Naive thymus-derived CD4-positive, alpha-beta T cell (primary cell): Measurements from ENCODE around the gene NRXN3. TPM values are rescaled to one million over a fixed set of nuclear protein-coding genes. Genes with fewer than 3 reads are reported as not detected.

Experiments
- ATAC-seq: fragments of 150-1000 bp; cut with Tn5 transposase; 2 replicates; pipeline ENCODE4 v1.10.0; 2021; ENCODE audit warnings: mild to moderate bottlenecking, moderate library complexity
- CTCF ChIA-PET: fragments of 350-600 bp; sonication (Branson Sonifier 250); formaldehyde crosslinking; loops from one replicate; lab custom pipeline; 2021; ENCODE audit warnings: antibody characterized with exemption; lab: Charles Lee
- POLR2A ChIA-PET: fragments of 350-600 bp; sonication (Branson Sonifier 250); formaldehyde crosslinking; loops from one replicate; lab custom pipeline; 2021; ENCODE audit warnings: antibody characterized with exemption, inconsistent platforms; lab: Charles Lee
- DNase-seq, 9 donors: peaks; one replicate each; pipeline versions ENCODE4 v3.0.0 to v3.0.0-alpha.2; 2020 to 2022; ENCODE audit warnings: mixed read lengths in 1 of 9
- H3K27ac ChIP-seq: one replicate; pipeline ENCODE4 v1.7.0; 2013; ENCODE audit warnings: mild to moderate bottlenecking, low read depth, low read length, moderate library complexity
- H3K27me3 ChIP-seq, 2 donors: one replicate each; pipeline ENCODE4 v1.7.0; 2013; ENCODE audit warnings: low read length in 2 of 2, mild to moderate bottlenecking in 2 of 2, moderate library complexity in 2 of 2; ENCODE audit not compliant: control insufficient read depth in 2 of 2, insufficient read depth in 2 of 2
- H3K36me3 ChIP-seq, 3 experiments: 1 replicate in 2 of 3; 2 replicates in 1 of 3; pipeline ENCODE4 v1.7.0; 2013; ENCODE audit warnings: low read length in 3 of 3, mild to moderate bottlenecking in 3 of 3, moderate library complexity in 1 of 3; ENCODE audit not compliant: insufficient read depth in 3 of 3, control insufficient read depth in 2 of 3
- H3K4me1 ChIP-seq, 2 donors: one replicate each; pipeline ENCODE4 v1.7.0; 2013; ENCODE audit warnings: low read length in 2 of 2, mild to moderate bottlenecking in 2 of 2, moderate library complexity in 1 of 2; ENCODE audit not compliant: control insufficient read depth in 2 of 2, insufficient read depth in 2 of 2
- H3K4me3 ChIP-seq: 2 replicates; pipeline ENCODE4 v1.7.0; 2013; ENCODE audit warnings: mild to moderate bottlenecking, low read length
- H3K9me3 ChIP-seq, 3 experiments: 1 replicate in 2 of 3; 2 replicates in 1 of 3; pipeline ENCODE4 v1.7.0; 2013; ENCODE audit warnings: low read length in 3 of 3; ENCODE audit not compliant: control insufficient read depth in 2 of 3
- H3K27ac Mint-ChIP-seq, 9 donors: one replicate each; pipeline ENCODE4 v1.8.0; 2020 to 2022; ENCODE audit warnings: mixed read lengths in 9 of 9, mild to moderate bottlenecking in 8 of 9, moderate library complexity in 5 of 9, inconsistent platforms in 2 of 9
- H3K27me3 Mint-ChIP-seq, 5 donors: one replicate each; pipeline ENCODE4 v1.8.0; 2021 to 2022; ENCODE audit warnings: mixed read lengths in 5 of 5, mild to moderate bottlenecking in 1 of 5
- H3K36me3 Mint-ChIP-seq, 5 donors: one replicate each; pipeline ENCODE4 v1.8.0; 2020 to 2022; ENCODE audit warnings: mixed read lengths in 5 of 5, mild to moderate bottlenecking in 3 of 5, inconsistent platforms in 1 of 5
- H3K4me1 Mint-ChIP-seq, 7 donors: one replicate each; pipeline ENCODE4 v1.8.0; 2020 to 2022; ENCODE audit warnings: mixed read lengths in 7 of 7, mild to moderate bottlenecking in 3 of 7, inconsistent platforms in 1 of 7
- H3K4me3 Mint-ChIP-seq, 10 donors: one replicate each; pipeline ENCODE4 v1.8.0; 2020 to 2022; ENCODE audit warnings: mild to moderate bottlenecking in 10 of 10, mixed read lengths in 10 of 10, moderate library complexity in 6 of 10, inconsistent platforms in 2 of 10
- H3K9me3 Mint-ChIP-seq, 11 donors: one replicate each; pipeline ENCODE4 v1.8.0; 2020 to 2022; ENCODE audit warnings: mixed read lengths in 11 of 11, mild to moderate bottlenecking in 4 of 11, inconsistent platforms in 1 of 11, moderate library complexity in 1 of 11
- intact Hi-C, 2 donors: fragments of 100-400 bp; cut with micrococcal nuclease; formaldehyde crosslinking; loops; one replicate each; pipeline ENCODE4 v1.15.1; 2023
- polyA plus RNA-seq, 2 donors: library from polyadenylated mRNA; unstranded; fragments of 300-500 nt; fragmentation: Illumina TruSeq; gene quantifications; one replicate each; pipeline ENCODE4 v1.2.3, GENCODE V29; 2021
- total RNA-seq, 6 experiments: library from RNA in 5 of 6; stranded (reverse) in 5 of 6; gene quantifications; 1 replicate in 5 of 6; 2 replicates in 1 of 6; pipeline ENCODE4 v1.2.3 and lab custom pipeline; 2021 to 2026

The NRXN3 gene
- total and polyA plus RNA-seq, 7 experiments from 2014 or later: not detected

- Mint-ChIP-seq H3K4me3 (no peak overlapping the region), H3K9me3 (peaks cover 0 to 11% (median 0%) of the 10 kb centered on the region in 11 donors), H3K4me1 (no peaks in the 10 kb centered on the region), H3K36me3 (no peaks in the 10 kb centered on the region), H3K27ac (no peak overlapping the region), H3K27me3 (peaks cover 0 to 34% (median 18%) of the 10 kb centered on the region in 5 donors)
- intact Hi-C loops: no loop called here
- DNase-seq (no peak), ATAC-seq (no peak)
- Histone ChIP-seq H3K4me1 (no peaks in the 10 kb centered on the region), H3K4me3 (no peak overlapping the region), H3K27me3 (no peaks in the 10 kb centered on the region), H3K27ac (no peak overlapping the region), H3K9me3 (no peaks in the 10 kb centered on the region), H3K36me3 (no peaks in the 10 kb centered on the region)
- ChIA-PET CTCF (no interaction called here), POLR2A (no interaction called here)
Measured at GRCh38 chr14:78440356-78440894, 270.3 kb downstream of the NRXN3 start.

- Histone ChIP-seq H3K36me3 (no peaks in the 10 kb centered on the region), H3K27ac (no peak overlapping the region), H3K4me3 (no peak overlapping the region), H3K27me3 (no peaks in the 10 kb centered on the region), H3K9me3 (no peaks in the 10 kb centered on the region), H3K4me1 (no peaks in the 10 kb centered on the region)
- CTCF ChIA-PET: no interaction called here
- Mint-ChIP-seq H3K27me3 (peaks cover 0 to 36% (median 9%) of the 10 kb centered on the region in 5 donors), H3K9me3 (peaks cover 0 to 10% (median 0%) of the 10 kb centered on the region in 11 donors), H3K4me3 (no peak overlapping the region), H3K36me3 (no peaks in the 10 kb centered on the region), H3K27ac (no peak overlapping the region), H3K4me1 (no peaks in the 10 kb centered on the region)
- POLR2A ChIA-PET: no interaction called here
- intact Hi-C loops: no loop called here
- no peak for ATAC-seq
- DNase-seq: no peak
Measured at GRCh38 chr14:78443834-78444233, 273.7 kb downstream of the NRXN3 start.

DNA sequence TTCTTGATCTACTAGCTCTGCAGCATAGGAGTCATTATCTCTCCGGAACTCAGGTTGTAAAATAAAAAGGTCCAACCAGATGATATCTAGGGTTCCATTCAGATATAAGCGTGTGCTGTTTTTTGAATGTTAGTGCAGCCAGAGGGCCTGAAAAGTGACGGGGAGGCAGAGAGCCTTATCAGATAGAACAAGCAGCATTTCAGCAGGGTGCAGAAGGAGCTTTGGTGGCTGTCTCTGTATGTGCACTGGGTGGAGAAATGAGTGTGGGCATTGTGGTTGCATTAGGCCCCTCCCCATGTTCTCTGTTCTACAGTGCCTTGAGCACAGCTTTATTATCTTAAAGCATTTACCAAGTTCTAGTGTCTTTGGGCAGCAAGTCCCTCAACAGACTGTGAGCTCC lies 275.1 kb downstream of the NRXN3 start:
- H3K4me3 Mint-ChIP-seq: no peak overlapping the region
- no peak overlapping the region for H3K4me3 ChIP-seq
- ATAC-seq: no peak
- H3K36me3 Mint-ChIP-seq: no peaks in the 10 kb centered on the region
- no peak overlapping the region for H3K27ac ChIP-seq
- H3K9me3 Mint-ChIP-seq: peaks cover 0 to 10% (median 0%) of the 10 kb centered on the region in 11 donors
- H3K27ac Mint-ChIP-seq: no peak overlapping the region
- H3K36me3 ChIP-seq: no peaks in the 10 kb centered on the region
- no peaks in the 10 kb centered on the region for H3K4me1 ChIP-seq
- CTCF ChIA-PET: no interaction called here
- H3K27me3 ChIP-seq: no peaks in the 10 kb centered on the region
- DNase-seq: no peak
- intact Hi-C loops: no loop called here
- H3K4me1 Mint-ChIP-seq: no peaks in the 10 kb centered on the region
- H3K27me3 Mint-ChIP-seq: peaks cover 0 to 37% (median 11%) of the 10 kb centered on the region in 5 donors
- POLR2A ChIA-PET: no interaction called here
- H3K9me3 ChIP-seq: no peaks in the 10 kb centered on the region

DNA sequence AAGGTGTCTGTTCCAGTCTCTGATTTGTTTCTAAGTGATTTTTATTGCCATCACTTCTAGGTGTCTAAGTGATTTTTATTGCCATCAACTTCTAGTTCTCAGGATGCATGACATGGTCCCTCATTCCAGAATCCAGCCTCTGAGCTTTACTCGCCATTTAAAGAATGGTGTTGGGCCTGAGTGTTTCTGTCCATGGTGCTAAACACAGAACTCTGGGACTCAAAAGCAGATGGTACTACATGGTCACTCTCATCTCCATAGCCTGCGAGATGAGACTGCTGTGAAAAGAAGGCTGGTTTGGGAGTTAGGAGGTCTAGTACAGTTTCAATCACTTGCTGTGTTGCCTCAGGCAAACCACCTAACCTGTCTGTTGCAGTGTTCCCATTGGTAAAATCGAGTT lies 276.6 kb downstream of the NRXN3 start:
- Histone ChIP-seq H3K36me3 (no peaks in the 10 kb centered on the region), H3K4me3 (no peak overlapping the region), H3K27me3 (no peaks in the 10 kb centered on the region), H3K4me1 (no peaks in the 10 kb centered on the region), H3K9me3 (no peaks in the 10 kb centered on the region), H3K27ac (no peak overlapping the region)
- no peak for DNase-seq
- H3K4me1 Mint-ChIP-seq: no peaks in the 10 kb centered on the region
- H3K27ac Mint-ChIP-seq: no peak overlapping the region
- ATAC-seq: no peak
- no peak overlapping the region for H3K4me3 Mint-ChIP-seq
- H3K36me3 Mint-ChIP-seq: no peaks in the 10 kb centered on the region
- CTCF ChIA-PET: no interaction called here
- peaks cover 0 to 10% (median 0%) of the 10 kb centered on the region in 11 donors for H3K9me3 Mint-ChIP-seq
- POLR2A ChIA-PET: no interaction called here
- intact Hi-C loops: no loop called here
- H3K27me3 Mint-ChIP-seq: peaks cover 0 to 26% (median 6%) of the 10 kb centered on the region in 5 donors

DNA sequence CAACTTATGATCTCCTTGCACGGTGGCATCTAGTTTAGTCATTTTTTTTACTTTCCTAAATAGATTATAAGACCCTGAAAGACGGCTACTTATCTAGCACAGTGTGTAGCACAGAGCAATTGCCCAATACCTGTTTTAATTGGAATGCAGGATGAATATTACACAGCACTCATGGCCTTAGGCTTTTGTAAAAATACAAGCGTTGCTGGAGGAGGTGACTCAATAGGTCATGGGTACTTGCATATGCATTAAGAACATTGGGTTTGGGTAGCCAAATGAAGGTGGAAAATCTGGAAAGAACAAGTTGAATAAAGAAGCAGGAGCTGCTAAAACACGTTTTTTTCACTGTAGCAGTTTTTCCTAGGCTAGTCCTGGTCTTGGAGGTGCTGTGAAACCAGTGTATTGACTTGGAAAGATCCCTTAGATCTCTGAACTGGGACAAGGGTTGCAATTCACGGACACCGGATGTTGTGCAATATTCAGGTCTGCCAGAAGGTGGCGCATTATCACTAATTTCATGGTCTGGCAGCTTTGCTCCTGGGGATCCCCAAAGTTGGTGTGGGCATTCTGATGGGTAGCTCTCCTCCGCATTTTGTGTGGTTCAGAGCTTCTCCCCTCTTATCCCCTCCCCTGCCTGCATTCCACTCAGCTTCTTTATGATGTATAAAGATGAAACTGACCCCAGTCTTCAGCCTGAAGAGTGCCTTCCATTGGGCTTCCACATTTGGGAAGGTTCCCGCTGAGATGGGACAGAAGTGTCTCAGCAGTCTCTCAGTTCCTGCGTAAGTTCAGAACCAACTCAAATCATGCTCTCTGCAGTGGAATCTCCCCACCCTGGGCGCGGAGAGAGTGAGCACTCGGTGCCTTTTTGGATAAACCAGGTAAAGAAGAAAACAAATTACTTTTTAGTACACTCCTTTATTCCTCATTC lies 278.3 kb downstream of the NRXN3 start:
- Mint-ChIP-seq H3K36me3 (no peaks in the 10 kb centered on the region), H3K4me3 (no peak overlapping the region), H3K9me3 (peaks cover 0 to 7% (median 0%) of the 10 kb centered on the region in 11 donors), H3K4me1 (no peaks in the 10 kb centered on the region), H3K27me3 (peaks cover 0 to 19% (median 3%) of the 10 kb centered on the region in 5 donors), H3K27ac (no peak overlapping the region)
- peak in 2 of 9 donors; percentile 4 to 42 for DNase-seq
- no peak overlapping the region for H3K27ac ChIP-seq
- H3K9me3 ChIP-seq: no peaks in the 10 kb centered on the region
- ATAC-seq: no peak
- no peaks in the 10 kb centered on the region for H3K27me3 ChIP-seq
- CTCF ChIA-PET: no interaction called here
- POLR2A ChIA-PET: no interaction called here
- no peak overlapping the region for H3K4me3 ChIP-seq
- no peaks in the 10 kb centered on the region for H3K4me1 ChIP-seq
- no peaks in the 10 kb centered on the region for H3K36me3 ChIP-seq
- intact Hi-C loops: loop anchor here in 1 of 2 donors (1.0 to 2.0 kb wide), 2 partner anchors 118 to 150 kb away; no protein-coding TSS in a partner anchor

DNA sequence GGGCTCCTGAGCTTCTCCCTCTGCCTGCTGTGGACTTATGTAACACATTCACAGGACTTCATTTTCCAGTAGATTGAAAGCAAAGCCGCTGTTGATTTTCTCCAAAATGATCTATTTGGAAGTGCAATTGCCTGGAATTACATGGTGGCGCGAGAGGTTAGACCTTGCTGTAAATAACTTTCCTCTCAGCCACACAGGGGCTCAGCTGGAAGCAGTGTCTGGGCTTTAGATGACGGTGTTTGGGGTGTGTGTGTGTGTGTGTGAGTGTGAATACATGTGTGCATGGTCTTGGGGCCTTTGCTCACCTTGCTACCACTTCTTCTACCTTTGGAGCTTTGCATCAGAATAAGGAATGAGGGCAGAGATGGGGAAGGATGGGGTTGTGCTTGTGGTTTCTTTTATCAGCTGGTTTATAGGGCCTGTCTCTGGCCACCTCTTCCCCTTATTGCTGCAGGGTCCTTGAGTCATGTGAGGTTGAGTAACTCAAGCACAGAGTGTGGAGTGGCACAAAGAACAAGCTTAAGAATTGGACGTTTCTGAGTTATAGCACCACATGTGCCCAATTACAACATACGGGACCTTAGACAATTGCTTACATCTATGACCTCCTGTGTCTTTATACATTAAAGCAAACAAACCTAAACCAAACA lies 280.6 kb downstream of the NRXN3 start:
- Histone ChIP-seq H3K36me3 (no peaks in the 10 kb centered on the region), H3K4me1 (no peaks in the 10 kb centered on the region), H3K9me3 (no peaks in the 10 kb centered on the region), H3K27ac (no peak overlapping the region), H3K27me3 (no peaks in the 10 kb centered on the region), H3K4me3 (no peak overlapping the region)
- Mint-ChIP-seq H3K4me1 (no peaks in the 10 kb centered on the region), H3K27me3 (peaks cover 0 to 19% (median 3%) of the 10 kb centered on the region in 5 donors), H3K36me3 (no peaks in the 10 kb centered on the region), H3K4me3 (no peak overlapping the region), H3K27ac (no peak overlapping the region), H3K9me3 (peaks cover 0 to 11% (median 2%) of the 10 kb centered on the region in 11 donors)
- CTCF ChIA-PET: no interaction called here
- POLR2A ChIA-PET: no interaction called here
- intact Hi-C loops: no loop called here
- ATAC-seq: peak; percentile 64
- no peak for DNase-seq
